NCI-H2029 (cell line): ENCODE results near the gene IMMT.
"Not testable (repeated sequence)": the region's sequence is repeated elsewhere in the genome, so short reads cannot be mapped to it uniquely, and the experiment has no call there.

Source experiments
- DNase-seq: peaks from one replicate; lab custom pipeline; 2025; lab: John Stamatoyannopoulos, UW

IMMT gene

DNA sequence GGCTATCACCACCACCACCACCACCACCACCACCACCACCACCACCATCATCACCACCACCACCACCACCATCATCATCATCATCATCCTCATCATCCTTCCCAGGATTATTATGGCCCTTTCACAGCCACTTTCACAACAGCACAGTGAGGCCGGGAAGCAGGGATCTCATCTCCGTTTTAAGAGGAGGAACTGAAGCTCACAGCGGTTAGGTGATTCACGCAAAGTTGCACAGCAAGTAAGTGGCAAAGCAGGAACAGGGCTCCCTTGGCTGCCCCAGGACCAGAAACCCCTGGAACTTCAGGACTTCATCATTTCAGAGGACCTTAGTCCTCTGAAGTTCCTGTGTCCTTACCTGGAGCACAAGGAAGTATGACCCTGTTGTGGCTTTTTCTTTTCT lies 30.8 kb upstream of the IMMT start:
- DNase-seq = no peak

DNA sequence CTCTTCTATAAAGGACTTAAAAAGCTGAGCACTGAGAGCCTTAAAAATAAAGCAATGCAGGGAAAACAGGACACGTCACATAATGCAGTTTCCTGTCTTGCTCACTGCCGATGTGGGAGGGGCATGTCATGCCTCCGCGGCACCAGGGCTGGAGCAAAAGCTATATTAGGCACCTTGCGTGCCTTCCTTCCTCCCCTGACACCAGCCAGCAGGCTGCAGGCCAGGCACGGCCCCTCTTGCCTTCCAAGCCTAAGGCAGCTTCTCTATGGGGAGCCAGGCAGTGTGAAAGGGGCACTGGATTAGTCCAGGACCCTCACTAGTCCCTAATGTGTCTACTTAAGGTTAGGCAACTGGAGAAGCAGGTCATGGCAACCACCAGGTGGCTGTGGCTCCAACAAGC lies 30.3 kb upstream of the IMMT start:
- no peak for DNase-seq

GRCh38 chr2:86224645-86225355 lies 29.5 kb upstream of the IMMT start:
- DNase-seq = no peak

DNA sequence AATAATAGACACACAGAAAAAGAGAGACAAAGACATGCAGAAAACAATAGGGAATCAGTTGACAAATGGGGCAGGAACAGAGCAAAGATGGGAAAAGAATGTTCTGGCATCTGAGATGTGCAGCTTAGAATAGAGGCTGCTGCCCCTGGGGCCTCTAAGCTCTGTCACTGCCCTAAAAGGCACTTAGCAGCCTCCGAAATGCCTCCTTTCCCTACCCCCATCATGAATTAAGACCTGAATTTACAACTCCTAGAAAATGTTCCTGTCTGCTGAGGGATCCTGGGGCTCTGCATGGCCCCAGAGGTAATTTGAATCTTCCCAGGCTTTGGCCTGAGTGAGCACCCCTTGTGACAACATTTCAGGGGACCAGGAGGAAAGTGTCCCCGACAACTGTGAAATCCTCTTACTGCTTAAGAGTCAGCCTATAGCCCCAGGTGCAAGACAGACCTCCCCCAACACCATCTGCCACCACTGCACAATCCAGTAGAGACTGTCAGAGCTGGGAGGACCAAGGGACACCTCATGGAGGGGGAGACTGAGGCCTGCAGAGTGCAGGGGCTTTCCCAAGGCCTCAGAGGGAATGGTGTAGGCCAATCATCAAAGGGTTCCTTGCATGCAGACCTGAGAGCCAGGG lies 28.8 kb upstream of the IMMT start:
- DNase-seq = no peak

- DNase-seq = no peak
Observed at GRCh38 chr2:86223140-86223926, 28.1 kb upstream of the IMMT start.

DNA sequence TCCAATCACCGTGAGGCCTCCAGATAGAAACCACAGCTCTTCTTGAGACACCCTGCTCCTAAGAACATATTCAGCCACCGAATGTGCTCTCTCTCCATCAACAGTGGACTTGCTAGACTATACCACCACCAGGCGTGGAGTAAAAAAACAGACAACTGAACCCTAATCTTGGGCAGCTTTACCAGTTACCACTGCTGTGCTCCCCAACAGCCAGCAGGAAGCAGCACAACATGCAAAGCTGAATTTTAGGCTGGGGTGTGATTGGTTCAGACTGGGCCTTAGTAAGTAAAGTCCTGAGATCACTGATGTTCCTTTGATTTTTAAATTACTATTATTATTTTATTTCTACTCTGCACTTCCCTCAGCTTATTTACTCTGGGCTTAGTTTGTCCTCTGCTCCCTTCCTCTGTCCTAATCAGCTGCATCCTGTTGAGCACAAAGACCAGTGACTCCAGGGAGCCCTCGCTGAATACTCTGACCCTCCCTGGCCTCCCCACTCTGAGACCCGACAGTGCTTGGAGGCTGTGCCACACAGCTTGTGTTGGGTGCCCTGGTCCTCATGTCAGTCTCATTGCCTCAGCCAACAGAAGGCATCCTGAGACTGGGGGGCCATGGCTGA lies 25.9 kb upstream of the IMMT start:
- DNase-seq = peak; percentile 4

DNA sequence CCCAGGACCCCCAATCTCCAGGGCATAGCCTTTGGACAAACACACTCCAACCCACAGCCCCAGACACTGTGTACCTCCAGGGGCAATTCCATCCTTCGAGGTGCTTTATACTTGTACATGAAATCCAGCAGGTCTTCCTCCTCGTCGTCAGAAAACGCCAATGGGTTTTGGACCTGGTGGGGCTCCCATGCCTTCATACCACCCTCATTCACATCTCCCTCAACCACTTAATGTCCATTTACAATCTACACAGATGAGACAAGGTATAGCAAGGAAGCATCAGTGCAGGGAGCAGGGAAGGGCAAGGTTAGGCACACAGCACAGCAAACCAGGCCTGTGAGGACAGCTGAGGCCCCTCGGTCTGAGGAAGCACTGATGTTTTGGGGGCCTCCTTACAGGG lies 24.6 kb upstream of the IMMT start:
- DNase-seq = no peak

- no peak for DNase-seq
Observed at GRCh38 chr2:86218124-86218523, 22.9 kb upstream of the IMMT start.

DNA sequence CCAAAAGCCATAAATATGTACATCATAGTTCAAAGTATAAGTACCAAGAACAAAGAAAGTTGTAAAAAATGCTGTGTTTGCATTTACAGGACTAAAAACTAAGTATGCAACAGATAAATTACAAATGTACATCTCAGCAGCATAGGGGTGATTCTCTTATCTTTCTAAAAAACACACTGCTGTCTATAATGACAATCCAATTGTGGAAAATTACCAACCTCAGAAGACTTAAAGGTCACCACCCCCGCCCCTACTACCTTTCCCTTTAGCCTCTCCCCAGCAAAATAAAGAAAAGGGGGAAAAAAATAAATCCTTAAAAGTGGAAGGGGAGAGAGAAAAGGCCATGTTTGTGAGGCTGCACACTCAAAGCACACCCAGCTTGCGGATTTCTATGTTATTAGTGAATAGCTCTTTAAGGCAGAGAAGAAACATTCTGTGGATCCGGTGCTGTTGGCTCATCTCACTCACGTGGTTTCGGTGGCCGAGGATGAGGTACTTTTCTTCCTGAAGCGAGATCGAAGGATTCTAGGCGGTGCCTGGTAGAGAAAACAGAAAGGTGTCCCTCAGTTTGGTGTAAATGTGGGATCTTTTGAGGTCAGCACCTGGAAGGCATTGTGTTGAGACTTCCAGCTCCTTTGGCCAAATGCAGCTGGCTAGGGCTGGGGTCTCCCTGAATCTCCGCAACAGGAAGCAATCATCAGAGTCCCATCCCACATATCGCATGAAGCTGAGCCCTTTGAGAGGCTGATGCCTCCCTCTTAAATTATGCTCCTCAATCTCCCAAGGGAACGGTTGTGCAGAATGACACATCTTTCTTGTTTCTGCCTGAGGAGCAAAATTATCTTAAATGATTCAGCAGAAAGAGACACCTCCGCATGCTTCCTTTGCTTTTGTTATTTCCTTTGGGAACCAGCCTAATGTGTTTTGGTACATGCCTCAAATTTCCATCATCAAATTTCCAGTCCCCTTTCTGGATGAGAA lies 21.6 kb upstream of the IMMT start:
- no peak for DNase-seq

GRCh38 chr2:86214503-86214832 lies 19.2 kb upstream of the IMMT start:
- DNase-seq = no peak

GRCh38 chr2:86213699-86214502 lies 18.6 kb upstream of the IMMT start:
- DNase-seq = peak; percentile 33

DNA sequence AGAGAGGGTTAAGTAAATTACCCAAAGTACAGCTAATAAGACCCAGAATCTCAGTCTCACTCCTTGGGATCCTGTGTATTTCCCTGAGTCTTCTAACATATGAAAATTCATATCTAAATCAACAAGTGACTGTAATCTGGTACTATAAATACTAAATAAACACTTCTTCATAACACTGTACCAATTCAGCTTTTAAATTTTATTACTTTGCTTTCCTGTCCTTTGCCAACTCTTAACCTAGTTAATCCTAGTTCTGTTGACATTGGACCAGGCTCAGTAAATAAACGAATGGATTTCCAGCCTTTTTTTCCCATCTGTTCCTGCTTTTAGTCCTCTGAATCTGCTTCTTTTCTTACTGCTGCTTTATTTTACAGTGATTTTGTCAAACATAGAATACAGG lies 17.8 kb upstream of the IMMT start:
- no peak for DNase-seq

- DNase-seq = no peak
Observed at GRCh38 chr2:86211796-86212188, 16.5 kb upstream of the IMMT start.

DNA sequence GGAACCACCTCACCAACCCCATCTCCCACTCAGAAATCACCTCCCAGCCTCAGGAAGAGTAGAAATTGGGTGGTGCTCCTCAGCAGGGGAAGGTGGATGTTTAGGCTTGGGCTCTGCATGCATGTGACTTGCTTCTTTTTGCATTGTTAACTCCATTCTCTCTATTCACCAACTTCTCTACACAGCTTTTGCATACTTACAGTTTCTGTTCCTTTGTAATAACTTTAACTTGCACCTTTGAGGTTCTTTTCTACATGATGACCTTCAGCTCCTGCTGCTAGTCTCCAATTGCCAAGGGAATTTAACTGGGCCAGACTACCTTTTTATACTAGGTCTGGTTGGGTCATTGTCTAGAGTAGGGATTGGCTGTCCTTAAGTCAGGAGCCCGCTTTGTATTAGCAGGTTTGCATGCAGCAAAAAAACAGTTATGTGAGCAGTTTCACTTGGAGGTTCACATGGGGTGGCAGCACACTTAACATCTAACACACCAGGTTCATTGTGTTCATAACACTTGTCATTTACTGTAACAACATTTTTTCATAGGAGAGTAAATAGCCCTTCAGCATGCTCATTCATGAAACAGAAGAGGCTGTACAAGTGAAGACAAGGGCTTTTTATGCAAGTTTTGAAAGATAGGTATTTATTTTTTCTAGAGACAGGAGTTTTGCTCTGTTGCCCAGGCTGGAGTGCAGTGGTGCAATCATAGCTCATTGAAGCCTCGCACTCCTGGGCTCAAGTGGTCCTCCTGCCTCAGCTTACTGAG lies 16.0 kb upstream of the IMMT start:
- DNase-seq = peak; percentile 20

DNA sequence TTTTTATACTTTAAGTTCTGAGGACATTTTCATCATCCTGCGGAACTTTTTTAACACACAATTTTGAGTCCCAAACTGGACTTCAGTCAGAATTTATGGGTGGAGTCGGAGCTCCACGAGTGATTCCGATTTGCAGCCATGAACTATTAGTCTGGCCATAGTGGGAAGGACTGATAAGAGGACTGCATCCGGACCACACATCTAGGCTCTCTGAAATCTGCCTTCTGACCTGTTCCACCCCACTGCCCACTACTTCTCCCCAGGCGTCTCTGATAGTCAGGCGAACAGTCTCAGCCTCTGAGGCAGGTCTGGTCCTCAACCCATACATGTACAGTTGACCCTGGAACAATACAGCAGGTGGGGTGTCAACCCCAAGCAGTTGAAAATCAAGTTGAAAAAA lies 9.2 kb upstream of the IMMT start:
- DNase-seq = no peak

DNA sequence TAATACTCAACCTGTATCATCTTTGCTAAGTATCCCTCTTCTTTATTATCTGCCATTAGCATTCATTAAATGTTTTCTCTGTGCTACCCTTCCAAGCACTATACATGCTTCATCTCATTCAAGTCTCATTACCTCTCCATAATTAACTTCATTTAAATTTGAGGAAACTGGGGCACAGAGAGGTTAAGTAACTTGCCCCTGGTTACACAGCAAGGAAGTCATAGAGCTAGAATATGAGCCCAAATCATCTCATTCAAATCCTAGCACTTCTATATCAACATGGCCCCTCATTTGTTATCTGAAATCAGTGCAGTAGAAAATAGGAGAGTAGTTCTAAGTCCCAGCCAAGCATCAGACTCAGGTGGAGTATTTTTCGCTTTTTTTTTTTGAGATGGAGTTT lies 8.4 kb upstream of the IMMT start:
- DNase-seq = no peak

DNA sequence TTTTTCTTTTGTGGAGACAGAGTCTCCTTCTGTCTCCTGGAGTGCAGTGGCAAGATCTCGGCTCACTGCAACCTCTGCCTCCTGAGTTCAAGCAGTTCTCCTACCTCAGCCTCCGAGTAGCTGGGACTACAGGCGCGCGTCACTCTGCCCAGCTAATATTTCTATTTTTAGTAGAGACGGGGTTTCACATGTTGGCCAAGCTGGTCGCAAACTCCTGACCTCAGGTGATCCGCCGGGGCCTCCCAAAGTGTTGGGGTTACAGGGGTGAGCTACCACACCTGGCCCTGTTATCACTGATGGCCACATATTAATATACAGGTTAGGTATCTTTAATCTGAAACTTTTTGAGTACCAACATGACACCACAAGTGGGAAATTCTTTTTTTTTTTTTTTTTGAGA lies 7.4 kb upstream of the IMMT start:
- DNase-seq = no peak

GRCh38 chr2:86202336-86202692 lies 7.1 kb upstream of the IMMT start:
- no peak for DNase-seq

- DNase-seq = no peak
Observed at GRCh38 chr2:86201671-86202335, 6.5 kb upstream of the IMMT start.

DNA sequence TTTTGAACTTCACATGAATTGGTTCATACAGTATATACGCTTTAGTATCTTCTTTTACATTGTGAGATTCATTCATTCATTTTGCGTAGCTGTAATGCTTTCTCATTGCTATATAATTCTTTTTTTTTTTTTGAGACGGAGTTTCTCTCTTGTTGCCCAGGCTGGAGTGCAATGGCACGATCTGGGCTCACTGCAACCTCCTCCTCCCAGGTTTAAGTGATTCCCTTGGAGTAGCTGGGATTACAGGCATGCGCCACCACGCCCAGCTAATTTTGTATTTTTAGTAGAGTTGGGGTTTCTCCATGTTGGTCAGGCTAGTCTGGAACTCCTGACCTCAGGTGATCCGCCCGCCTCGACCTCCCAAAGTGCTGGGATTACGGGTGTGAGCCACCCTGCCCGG lies 5.3 kb upstream of the IMMT start:
- DNase-seq = not testable (repeated sequence)
